GM19099 (cell line): ENCODE results near the gene FAM110D.

Experiments
- POLR2A ChIP-seq: IDR thresholded peaks from 3 replicates; pipeline ENCODE4 v1.6.1; 2011; ENCODE audit warnings: low read depth; ENCODE audit not compliant: insufficient read length; ENCODE audit errors: extremely low read depth

FAM110D gene

DNA sequence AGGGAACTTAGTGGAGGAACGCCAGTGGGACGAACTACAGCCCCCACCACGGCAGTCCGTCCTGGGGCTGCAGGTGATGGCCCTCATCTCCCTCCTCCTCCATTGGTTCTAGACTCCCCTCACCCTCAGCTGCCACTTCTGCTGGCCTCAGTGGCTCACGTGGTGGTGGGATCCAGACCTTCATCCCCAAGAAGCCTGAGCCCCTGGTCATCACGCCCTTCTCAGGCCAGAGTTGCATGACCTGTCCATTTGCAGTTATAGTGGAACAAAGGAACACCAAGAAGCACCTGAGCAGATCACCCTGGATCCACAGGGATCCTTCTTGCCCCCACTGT lies 13.0 kb upstream of the FAM110D start:
- TF ChIP-seq POLR2A, result no peak

DNA sequence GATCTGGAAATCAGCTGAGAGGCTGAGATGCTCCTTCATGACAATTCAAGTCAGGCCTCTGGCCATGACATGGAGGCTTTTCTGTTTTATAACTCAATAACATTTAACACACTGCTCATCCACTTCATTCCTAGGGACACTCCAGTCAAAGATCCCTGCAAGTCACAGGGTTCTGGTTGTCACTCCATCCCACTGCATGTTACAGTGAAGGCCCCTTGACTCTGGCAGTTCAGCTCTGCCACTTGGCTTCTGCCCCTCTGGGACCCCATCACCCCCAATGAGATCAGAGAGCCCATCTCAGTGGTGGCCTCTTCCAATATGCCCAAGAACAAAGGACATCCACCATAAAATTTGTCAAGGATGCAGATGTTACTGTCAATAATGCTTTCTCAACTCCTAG lies 10.0 kb upstream of the FAM110D start:
- TF ChIP-seq POLR2A, result no peak

DNA sequence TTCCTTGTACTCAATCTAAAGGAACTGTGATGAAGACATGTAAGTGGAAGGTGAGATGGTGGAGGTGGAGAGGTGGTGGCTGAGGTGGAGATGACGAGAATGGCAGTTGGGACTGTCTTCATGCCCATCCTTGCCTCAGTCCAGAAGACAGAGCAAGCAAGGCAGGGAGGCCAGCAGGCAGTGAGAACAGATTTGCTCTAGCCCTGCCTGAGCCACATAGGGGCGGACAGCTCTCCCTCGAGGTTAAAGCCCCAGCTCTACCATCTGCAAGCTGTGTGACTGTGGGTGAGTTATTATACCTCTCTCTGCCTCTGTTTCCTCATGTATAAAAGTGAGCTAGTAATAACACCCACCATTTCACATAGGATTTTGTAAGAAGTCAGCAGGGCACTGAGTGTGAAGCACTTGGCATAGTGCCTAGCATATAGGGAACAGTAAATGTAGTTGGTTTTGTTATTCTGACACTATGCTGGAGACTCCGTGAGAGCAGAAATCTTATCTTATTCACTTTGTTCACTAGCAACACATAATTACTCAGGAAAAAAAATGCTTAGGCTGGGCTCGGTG lies 4.8 kb upstream of the FAM110D start:
- no peak for TF ChIP-seq POLR2A

DNA sequence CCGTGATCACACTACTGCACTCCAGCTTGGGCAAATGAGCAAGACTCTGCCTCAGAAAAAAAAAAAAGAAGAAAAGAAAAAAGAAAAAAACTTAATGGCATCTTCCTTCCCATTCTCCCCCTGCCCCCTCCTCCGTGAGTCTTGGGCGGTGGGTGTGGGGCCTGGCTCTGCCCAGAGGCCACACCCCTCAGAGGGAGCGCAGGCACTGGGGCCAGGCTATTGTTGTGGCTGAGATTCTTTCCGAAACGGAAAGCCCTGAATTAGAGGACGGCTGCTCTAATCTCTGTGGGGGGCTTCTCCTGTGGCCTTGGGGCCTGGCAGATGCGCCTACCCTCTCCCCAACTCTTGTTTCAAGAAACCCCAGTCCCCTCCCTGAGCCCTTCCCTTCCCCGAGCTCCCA lies 4.1 kb upstream of the FAM110D start:
- TF ChIP-seq POLR2A, result no peak

DNA sequence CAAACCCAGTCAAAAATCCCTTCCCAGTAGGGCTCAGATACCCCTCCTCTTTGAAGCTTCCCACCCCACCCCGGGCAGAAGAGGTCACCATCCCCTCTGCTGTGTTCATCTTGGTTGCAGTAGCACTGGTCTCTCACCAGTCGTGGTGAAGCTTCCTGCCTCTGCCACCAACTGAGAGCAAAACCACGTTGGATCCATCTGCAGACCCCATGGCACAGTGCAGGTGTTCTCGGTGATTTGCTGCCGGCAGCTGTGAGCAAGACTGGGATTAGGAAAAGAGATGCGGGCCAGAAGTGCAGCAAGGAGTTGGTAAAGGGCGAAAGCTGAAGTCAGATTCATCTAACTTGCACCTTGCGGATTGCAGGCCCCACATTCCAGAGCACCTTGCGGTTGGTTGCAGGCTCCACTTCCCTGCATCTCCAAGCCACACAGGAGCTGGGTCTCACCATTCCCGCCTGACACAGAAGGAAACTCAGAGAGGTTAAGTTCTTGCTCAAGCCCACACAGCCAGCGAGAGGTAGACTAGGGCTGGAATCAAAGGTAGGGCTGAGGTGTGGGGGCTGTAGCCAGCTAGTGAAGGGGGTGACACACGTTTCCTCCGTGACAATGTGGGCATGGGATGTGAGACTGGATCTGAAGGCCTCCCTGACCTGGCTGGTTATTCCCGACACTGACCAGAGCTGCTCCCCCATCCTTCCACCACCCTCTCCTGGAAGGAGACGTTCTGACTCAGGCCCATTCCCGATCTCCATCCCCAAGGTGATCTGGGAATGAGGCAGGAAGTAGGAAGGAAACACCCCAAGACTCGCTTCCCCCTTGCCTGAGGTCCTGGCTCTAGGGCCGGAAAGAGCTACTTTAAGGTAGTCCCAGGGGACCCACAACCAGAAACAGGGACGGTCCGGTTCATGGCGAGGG lies 3.3 kb upstream of the FAM110D start:
- no peak for TF ChIP-seq POLR2A

DNA sequence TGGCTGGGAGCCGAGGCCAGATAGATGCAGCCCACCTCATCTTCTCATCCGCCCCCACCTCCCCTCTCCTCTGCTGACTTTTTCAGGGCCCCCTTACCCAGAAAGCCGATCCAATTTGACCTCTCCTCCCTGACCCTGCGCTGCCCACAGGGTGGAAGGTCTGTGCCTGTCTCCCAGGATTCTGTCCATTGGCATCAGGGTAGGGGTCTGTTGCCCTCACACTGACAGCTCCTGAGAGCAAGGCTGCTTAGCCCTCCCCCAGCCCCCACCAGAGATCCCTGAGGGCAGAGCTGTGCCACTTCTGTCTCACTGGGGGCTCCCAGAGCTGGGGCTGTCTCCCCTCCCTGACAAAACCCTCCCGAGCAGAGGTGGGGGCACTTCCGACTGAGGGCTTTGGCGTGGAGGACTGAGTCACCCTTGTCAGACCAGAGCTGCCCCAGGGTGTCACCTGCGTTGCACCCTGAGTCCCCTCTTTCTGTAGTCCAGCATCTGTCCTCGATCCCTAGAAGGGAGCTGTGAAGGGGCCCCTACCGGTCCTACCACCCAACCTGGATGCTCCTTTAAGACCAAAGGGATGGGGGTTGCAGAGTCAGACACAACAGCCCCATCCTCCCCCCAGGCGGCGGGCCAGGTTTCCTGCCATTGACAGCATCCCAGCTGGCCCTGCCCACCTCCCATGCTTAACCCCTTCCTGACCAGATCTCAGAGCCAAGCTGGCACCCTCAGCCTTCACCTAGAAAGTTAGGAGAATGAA lies 2.4 kb upstream of the FAM110D start:
- TF ChIP-seq POLR2A, result no peak

DNA sequence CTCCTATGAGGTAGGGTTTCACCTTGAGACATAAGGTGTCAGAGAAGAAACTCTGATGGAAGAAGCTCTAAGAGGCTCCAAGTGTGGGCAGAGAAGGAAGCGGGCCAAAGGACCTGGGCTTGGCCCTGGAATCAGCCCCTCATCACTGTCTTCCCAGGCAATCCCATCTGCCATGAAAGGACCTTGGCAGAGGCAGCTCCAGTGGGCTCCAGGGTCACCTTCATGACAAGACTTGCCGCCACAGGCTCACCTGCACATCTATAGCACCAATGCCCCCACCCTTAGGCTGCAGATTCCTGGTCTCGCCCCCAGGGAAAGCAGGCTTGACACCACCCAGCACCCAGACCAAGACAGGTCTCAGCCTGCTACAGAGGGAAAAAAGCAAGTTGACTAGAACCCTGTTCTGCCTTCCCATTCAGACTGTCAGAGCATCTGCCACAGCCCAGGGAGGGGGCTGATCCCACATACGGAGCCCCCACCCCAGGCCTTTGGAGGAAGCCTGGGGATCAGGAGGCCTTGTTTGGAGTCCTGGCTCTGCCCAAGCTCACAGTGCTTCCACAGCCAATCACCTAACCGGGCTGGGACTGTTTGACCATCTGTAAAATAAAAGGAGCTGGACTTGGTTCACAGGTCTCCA lies 490 bp upstream of the FAM110D start:
- no peak for TF ChIP-seq POLR2A

DNA sequence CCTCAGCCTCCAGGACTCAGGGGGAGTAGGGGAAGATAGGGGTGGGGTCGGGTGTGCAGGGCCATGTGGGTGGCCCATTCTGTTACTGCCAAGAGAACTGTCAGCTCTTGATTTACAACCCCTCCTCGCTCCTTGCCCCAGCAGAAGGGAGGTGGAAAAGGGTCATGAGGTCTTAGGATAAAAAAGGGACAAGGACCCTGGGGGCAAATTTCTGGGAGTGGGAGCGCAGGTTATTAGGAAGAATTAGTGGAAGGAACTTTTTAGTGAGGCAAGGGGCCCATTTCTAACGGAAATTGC lies 812 bp downstream of the FAM110D start:
- no peak for TF ChIP-seq POLR2A

DNA sequence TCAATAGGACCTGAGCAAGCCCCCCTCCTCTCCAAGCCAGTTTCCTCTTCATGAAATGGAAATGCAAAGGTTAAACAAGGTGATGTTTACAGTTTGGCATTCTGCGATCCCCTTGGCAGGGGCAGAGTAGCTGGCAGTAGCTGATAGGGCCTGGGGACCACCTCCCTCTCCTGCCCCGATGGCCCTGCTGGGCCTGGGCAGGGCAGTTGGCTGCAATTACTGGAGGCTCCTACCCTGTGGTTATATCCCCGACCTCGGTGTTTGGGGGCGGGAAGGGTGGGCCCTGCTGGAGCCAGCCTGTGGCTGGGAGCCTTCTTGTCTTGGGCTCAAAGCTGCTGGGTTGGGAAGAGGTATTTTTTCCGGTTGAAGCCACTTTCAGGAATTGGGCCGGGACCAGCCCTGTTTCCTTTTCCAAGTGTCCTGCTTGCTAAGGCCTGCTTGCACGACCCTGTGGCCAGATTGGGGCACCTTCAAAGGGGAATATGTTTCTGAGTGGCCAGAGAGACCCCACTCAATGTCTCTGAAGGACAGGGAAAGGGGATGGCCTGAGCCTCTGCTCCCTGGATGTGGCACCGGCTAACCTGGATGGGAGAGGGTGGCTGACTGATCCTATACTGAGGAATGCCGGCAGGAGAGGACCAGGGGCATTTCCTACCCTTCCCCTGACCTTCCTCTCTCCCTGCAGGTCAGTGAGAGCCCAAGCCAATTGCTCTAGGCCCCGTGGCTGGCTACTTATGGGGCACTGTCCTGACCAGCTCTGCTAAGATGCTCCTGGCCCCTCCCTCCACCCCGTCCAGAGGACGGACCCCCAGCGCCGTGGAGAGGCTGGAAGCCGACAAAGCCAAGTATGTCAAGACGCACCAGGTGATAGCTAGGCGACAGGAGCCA lies 1.9 kb downstream of the FAM110D start:
- no peak for TF ChIP-seq POLR2A

DNA sequence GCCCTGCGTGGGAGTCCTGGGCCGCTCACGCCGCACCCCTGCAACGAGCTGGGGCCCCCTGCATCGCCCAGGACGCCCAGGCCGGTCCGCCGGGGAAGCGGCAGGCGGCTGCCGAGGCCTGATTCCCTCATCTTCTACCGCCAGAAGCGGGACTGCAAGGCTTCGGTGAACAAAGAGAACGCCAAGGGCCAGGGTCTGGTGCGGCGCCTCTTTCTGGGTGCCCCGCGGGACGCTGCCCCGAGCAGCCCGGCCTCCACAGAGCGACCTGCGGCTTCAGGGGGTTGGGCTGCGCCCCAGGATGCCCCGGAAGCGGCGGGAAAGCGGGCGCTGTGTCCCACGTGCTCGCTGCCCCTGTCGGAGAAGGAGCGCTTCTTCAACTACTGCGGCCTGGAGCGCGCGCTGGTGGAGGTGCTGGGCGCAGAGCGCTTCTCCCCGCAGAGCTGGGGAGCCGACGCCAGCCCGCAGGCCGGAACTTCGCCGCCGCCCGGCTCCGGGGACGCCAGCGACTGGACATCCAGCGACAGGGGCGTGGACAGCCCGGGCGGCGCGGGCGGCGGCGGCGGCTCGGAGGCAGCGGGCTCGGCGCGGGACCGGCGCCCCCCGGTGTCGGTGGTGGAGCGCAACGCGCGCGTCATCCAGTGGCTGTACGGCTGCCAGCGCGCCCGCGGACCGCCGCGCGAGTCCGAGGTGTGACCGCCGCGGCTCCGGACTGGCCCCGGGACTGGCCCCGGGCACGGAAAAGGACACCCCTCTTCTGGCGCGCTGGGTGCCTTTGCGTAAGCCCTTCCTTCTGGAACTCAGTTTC lies 2.7 kb downstream of the FAM110D start:
- no peak for TF ChIP-seq POLR2A

DNA sequence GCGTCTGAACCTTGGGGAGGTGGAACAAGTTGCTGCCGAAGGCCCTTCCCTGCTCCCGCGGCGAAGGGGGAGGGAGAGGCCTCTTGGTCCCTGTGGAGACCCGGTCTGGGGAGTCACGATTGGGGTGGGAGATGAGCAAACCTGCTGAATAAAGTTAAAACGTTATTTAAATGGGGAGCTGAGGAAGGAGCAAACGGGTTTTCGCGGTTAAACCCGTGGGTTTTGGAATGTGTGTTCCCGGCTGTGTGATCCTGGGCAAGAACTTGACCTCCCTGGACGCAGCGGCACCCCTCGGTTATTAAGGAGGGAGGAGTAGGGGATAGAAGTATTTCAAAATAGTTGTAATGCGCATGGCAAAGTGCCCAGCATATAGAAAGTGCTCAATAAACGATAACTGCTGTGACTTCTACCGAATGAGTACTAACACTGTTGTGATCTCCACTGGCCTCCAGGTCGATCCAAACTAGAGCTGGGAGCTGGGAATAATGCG lies 3.4 kb downstream of the FAM110D start:
- no peak for TF ChIP-seq POLR2A

DNA sequence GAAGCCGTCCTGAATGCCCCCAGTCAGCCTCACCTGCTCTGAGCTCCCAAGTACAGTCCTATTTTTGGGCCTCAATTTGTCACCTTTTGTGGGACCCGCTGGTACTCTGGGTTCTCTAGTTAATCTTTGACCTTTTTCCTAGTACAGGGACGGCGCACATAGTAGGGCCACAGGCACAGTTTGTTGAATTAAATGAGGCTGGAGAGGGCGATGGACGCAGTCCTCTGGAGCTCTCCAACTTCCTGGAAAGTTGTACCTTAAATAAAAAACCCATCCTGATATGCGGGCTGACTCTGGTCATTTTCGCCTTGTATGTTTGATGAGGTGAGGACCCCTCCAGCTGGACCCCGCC lies 4.8 kb downstream of the FAM110D start:
- no peak for TF ChIP-seq POLR2A

DNA sequence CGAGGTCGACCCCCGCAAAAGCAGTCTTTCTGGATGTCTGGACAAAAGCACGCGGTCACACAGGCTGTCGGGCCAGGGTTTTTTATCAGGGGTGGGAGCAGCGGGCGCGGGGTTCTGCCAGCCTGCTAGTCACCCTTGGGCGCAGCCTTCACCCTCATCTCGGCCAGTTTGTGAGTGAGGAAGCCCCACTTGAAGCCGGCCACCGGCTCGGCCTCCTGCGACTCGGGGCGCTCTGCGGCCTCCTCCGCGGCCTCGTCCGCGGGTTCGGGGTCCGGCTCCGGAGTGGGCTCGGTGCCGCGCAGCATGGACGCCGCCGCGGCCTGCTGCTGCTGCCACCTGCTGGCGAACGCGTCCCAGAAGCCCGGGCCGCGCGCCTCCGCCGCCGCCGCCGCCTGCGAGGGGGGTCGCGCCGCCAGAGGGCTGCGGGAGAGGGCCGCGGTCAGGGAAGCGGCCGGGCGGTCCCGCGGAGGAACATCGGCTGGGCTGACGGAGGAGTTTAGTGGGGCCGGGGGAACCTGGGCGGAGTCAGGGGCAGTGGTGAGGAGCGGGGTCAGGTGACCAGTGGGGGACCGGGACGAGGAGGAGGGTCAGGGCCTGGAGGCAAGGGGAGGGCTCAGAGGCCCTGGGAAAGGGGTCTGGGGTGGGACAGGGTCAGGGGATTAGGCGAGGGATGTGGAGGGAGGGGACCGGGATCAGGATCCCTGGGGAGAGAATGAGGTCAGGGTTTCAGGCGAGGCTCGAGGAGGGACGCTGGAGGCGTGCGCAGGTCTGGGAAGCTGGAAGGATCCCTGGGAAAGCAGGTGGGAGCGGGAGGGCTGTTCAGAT lies 5.4 kb downstream of the FAM110D start:
- TF ChIP-seq POLR2A, result no peak
